Measurements from ENCODE around the gene SLC12A3. TPM values are rescaled to one million over a fixed set of nuclear protein-coding genes. Genes with fewer than 3 reads are reported as not detected.

The SLC12A3 gene
- total and polyA plus RNA-seq, 2 of the 8 experiments (the other 6 are each of a cell fraction or from before 2014, with no cell fraction given): not detected

- no peak overlapping the region for H3K23ac ChIP-seq (ENCODE audit: insufficient read length)
These were observed 9.8 kb downstream of the SLC12A3 start for GRCh38 chr16:56874800-56875199.

More at GRCh38 chr16:56874800-56875199, 9.8 kb downstream of the SLC12A3 start:
- CTCF ChIA-PET (ENCODE audit: partially characterized antibody): interaction anchor here (0.6 to 4.2 kb wide), 9 partner anchors 10 to 348 kb away, joined by 3 to 31 read pairs (median 3); partner anchors contain the start of gene SLC12A3
- Histone ChIP-seq H3K27ac (ENCODE audit: low read depth, low read length) (no peak overlapping the region), H4K91ac (replicated peaks; ENCODE audit: insufficient read length, low read length) (no peak overlapping the region), H2BK120ac (replicated peaks; ENCODE audit: low read depth, low read length) (no peak overlapping the region), H2AFZ (ENCODE audit: low read length) (no peak overlapping the region), H4K20me1 (replicated peaks in 1 of 2; ENCODE audit: control insufficient read depth in 1 of 2, insufficient read depth in 2 of 2, low read length in 2 of 2) (peaks cover 0 to 2% of the 10 kb centered on the region in 2 experiments), H3K4me1 (replicated peaks in 1 of 4; ENCODE audit: control insufficient read depth in 3 of 4, insufficient read depth in 4 of 4, low read length in 3 of 4) (no peaks in the 10 kb centered on the region), H3K36me3 (ENCODE audit: control insufficient read depth in 2 of 4, insufficient read depth in 4 of 4, low read length in 3 of 4) (no peaks in the 10 kb centered on the region), H3K14ac (ENCODE audit: insufficient read length) (no peak overlapping the region), H3K9me3 (ENCODE audit: insufficient read depth in 2 of 2, low read depth in 1 of 2, low read length in 1 of 2) (no peaks in the 10 kb centered on the region), H3K4me2 (ENCODE audit: insufficient read depth in 1 of 2, low read depth in 2 of 2, low read length in 2 of 2) (no peak overlapping the region), H3K79me2 (ENCODE audit: control insufficient read depth in 1 of 2, insufficient read depth in 2 of 2, low read length in 2 of 2) (no peaks in the 10 kb centered on the region), H2BK20ac (ENCODE audit: low read length) (no peak overlapping the region), H3K18ac (ENCODE audit: extremely low read depth, low read length) (no peak overlapping the region), H2AK5ac (ENCODE audit: low read depth, low read length) (no peak overlapping the region), H3K9ac (replicated peaks in 1 of 4; ENCODE audit: extremely low read depth in 1 of 4, low read depth in 3 of 4, low read length in 3 of 4) (no peak overlapping the region), H2BK5ac (ENCODE audit: low read depth, low read length) (no peak overlapping the region), H3K4me3 (ENCODE audit: extremely low read depth in 1 of 4, insufficient read depth in 2 of 4, low read depth in 3 of 4, low read length in 4 of 4) (no peak overlapping the region), H4K8ac (ENCODE audit: extremely low read depth, insufficient read depth, low read length) (no peak overlapping the region), H3K4ac (replicated peaks; ENCODE audit: insufficient read length, low read depth, low read length) (no peak overlapping the region), H3K56ac (replicated peaks; ENCODE audit: insufficient read length, low read depth, low read length) (no peak overlapping the region), H3K79me1 (ENCODE audit: low read depth, low read length) (no peaks in the 10 kb centered on the region), H3K23me2 (ENCODE audit: low read depth, low read length) (no peaks in the 10 kb centered on the region), H2BK12ac (ENCODE audit: low read depth, low read length) (no peak overlapping the region), H3K27me3 (replicated peaks in 1 of 4; ENCODE audit: control insufficient read depth in 3 of 4, extremely low read depth in 1 of 4, insufficient read depth in 3 of 4, low read length in 3 of 4) (no peaks in the 10 kb centered on the region), H4K5ac (ENCODE audit: insufficient read length, low read depth, low read length) (no peak overlapping the region), H2BK15ac (ENCODE audit: low read length) (no peak overlapping the region)
- FAIRE-seq (no peak), DNase-seq (ENCODE audit: low read depth in 1 of 2, low spot score in 2 of 2) (no peak)
- WGBS, 2 experiments (ENCODE audit: extremely low coverage in 1 of 2, insufficient coverage in 1 of 2, insufficient read length in 1 of 2, insufficient replicate concordance in 2 of 2, low coverage in 1 of 2, low lambda C conversion rate in 2 of 2, missing lambda C conversion rate in 1 of 2): 90% methylated on average over 7 of the region's 11 CpGs; no CpG with 5 or more reads in 1 of the 2 experiments
- POLR2A ChIA-PET (ENCODE audit: partially characterized antibody): interaction anchor here (0.9 to 5.7 kb wide), 6 partner anchors 12 to 65 kb away, joined by 3 to 28 read pairs (median 3); partner anchors contain the start of gene HERPUD1
- no peak for TF ChIP-seq KDM5A (IDR thresholded peaks at IDR 0.05; ENCODE audit: low read length)

Measured in H1 (cell line).